ENCODE measurements around the gene CFAP46. TPM values are rescaled to one million over a fixed set of nuclear protein-coding genes. Genes with fewer than 3 reads are reported as not detected.

Gene CFAP46
- total and polyA plus RNA-seq, 4 donors = 0.33 to 0.59 (median 0.42) TPM

DNA sequence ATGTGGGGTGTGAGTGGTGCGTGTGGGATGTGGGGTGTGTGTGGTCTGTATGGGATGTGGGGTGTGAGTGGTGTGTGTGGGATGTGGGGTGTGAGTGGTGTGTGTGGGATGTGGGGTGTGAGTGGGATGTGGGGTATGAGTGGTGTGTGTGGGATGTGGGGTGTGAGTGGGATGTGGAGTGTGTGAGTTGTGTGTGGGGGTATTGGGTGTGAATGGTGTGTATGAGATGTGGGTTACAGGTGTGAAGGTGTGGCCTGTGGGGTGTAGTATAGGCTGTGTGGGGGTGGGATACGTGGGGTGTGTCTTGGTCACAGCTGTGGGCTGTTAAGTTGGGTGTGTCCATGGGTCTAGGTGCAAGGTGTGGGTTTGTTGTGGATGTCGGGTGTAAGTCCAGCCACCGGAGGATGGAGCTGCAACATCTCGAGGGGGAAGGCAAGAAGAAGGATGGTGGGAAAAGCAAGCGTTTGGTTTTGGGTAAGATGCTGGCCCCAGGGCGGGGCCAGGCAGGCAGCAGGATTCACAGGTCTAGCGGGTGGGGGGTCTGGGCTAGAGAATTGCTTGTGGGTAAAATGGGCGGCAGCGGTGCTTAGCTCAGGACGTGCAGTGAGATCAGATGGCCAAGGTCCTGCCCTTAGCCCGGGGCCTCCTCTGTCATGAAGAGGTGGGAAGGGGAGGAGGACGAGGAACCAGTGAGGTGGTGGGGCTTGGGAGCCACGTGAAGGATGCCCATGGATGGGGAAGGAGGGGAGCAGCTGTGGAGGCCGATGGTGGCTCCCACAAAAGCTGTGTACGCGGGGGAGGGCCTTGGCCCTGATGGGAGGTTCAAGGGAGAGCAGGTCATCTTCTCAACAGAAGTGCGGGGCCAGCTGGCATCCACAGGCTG is 60.1 kb downstream of the CFAP46 start:
- DNase-seq (ENCODE audit: low spot score) = no peak
- H3K27me3 ChIP-seq (ENCODE audit: control insufficient read depth in 4 of 4, insufficient read depth in 4 of 4, low read length in 3 of 4) = no peaks in the 10 kb centered on the region
- TF ChIP-seq, protein P1, sequence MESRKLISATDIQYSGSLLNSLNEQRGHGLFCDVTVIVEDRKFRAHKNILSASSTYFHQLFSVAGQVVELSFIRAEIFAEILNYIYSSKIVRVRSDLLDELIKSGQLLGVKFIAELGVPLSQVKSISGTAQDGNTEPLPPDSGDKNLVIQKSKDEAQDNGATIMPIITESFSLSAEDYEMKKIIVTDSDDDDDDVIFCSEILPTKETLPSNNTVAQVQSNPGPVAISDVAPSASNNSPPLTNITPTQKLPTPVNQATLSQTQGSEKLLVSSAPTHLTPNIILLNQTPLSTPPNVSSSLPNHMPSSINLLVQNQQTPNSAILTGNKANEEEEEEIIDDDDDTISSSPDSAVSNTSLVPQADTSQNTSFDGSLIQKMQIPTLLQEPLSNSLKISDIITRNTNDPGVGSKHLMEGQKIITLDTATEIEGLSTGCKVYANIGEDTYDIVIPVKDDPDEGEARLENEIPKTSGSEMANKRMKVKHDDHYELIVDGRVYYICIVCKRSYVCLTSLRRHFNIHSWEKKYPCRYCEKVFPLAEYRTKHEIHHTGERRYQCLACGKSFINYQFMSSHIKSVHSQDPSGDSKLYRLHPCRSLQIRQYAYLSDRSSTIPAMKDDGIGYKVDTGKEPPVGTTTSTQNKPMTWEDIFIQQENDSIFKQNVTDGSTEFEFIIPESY (IDR thresholded peaks at IDR 0.05) = no peak
- TF ChIP-seq SP1 (IDR thresholded peaks at IDR 0.05) = no peak

DNA sequence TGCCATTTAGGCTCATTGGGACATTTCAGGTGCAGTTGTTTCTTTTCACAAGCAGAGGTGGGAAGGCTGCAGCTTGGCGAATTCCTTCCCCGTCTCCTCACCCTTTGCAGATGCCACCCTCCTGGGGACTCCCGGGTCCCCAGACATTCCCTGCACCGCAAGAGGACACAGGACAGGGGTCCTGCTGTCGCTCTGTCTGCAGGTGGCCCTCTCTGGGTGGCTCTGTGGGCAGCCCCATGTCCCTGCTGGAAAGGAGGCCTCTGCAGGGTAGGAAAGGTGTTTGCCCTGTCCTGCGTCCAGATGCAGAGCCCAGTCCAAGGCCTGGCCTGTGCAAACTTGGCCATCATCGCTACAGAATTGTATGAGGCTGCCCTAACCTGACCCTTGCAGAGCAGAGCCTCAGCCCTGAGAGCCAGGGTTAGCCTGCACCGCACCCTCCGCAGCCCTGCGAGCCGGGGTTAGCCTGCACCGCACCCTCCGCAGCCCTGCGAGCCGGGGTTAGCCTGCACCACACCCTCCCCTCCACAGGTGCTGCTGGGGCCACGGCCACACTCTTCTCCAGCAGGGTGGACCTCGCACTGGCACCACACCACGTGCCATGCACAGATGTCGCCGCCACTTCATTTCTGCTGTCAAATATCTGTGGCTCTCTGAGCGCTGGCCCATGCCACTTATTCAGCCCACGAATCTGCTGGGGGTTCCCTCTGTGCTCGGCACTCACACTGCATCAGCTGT is 61.0 kb downstream of the CFAP46 start:
- H3K27ac ChIP-seq (ENCODE audit: low read depth in 1 of 2, low read length in 2 of 2) = no peak overlapping the region
- no peaks in the 10 kb centered on the region for H3K9me3 ChIP-seq (ENCODE audit: control insufficient read depth in 4 of 4, low read length in 3 of 4)
- no peaks in the 10 kb centered on the region for H3K36me3 ChIP-seq (ENCODE audit: control insufficient read depth in 4 of 4, insufficient read depth in 3 of 4, low read depth in 1 of 4, low read length in 3 of 4)
- no peak overlapping the region for H3K9ac ChIP-seq (ENCODE audit: low read depth in 1 of 2, low read length in 2 of 2)
- H3K4me3 ChIP-seq (ENCODE audit: low read depth in 1 of 3, low read length in 3 of 3) = no peak overlapping the region
- H3K27me3 ChIP-seq (ENCODE audit: control insufficient read depth in 4 of 4, insufficient read depth in 4 of 4, low read length in 3 of 4) = no peaks in the 10 kb centered on the region
- no peaks in the 10 kb centered on the region for H3K4me1 ChIP-seq (ENCODE audit: control insufficient read depth in 4 of 4, insufficient read depth in 4 of 4, low read length in 3 of 4)
- WGBS = 87% methylated on average over 23 of the region's 23 CpGs
- no peak for DNase-seq (ENCODE audit: low spot score)
- TF ChIP-seq EGR1 (IDR thresholded peaks at IDR 0.05; ENCODE audit: low read depth in 2 of 2) (no peak), SP1 (IDR thresholded peaks at IDR 0.05) (no peak), HNF4G (IDR thresholded peaks at IDR 0.05) (no peak), HNF4A (conservative IDR thresholded peaks at IDR 0.05) (no peak), RAD21 (IDR thresholded peaks at IDR 0.05) (no peak), NR2F2 (IDR thresholded peaks at IDR 0.05) (no peak), YY1 (IDR thresholded peaks at IDR 0.05) (no peak), FOXA1 (IDR thresholded peaks at IDR 0.05) (no peak), GABPA (IDR thresholded peaks at IDR 0.05 in 1 of 2, conservative IDR thresholded peaks at IDR 0.05 in 1 of 2) (no peak), TAF1 (conservative IDR thresholded peaks at IDR 0.05) (no peak), FOXA2 (IDR thresholded peaks at IDR 0.05) (no peak)
- TF ChIP-seq, protein P2, sequence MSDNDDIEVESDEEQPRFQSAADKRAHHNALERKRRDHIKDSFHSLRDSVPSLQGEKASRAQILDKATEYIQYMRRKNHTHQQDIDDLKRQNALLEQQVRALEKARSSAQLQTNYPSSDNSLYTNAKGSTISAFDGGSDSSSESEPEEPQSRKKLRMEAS (IDR thresholded peaks at IDR 0.05) = no peak
- TF ChIP-seq, protein P3, sequence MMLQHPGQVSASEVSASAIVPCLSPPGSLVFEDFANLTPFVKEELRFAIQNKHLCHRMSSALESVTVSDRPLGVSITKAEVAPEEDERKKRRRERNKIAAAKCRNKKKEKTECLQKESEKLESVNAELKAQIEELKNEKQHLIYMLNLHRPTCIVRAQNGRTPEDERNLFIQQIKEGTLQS (IDR thresholded peaks at IDR 0.05) = no peak
- TF ChIP-seq, protein P4, sequence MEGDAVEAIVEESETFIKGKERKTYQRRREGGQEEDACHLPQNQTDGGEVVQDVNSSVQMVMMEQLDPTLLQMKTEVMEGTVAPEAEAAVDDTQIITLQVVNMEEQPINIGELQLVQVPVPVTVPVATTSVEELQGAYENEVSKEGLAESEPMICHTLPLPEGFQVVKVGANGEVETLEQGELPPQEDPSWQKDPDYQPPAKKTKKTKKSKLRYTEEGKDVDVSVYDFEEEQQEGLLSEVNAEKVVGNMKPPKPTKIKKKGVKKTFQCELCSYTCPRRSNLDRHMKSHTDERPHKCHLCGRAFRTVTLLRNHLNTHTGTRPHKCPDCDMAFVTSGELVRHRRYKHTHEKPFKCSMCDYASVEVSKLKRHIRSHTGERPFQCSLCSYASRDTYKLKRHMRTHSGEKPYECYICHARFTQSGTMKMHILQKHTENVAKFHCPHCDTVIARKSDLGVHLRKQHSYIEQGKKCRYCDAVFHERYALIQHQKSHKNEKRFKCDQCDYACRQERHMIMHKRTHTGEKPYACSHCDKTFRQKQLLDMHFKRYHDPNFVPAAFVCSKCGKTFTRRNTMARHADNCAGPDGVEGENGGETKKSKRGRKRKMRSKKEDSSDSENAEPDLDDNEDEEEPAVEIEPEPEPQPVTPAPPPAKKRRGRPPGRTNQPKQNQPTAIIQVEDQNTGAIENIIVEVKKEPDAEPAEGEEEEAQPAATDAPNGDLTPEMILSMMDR (IDR thresholded peaks at IDR 0.05; ENCODE audit: low read depth, low read length, missing input control) = no peak
- TF ChIP-seq, protein P5, sequence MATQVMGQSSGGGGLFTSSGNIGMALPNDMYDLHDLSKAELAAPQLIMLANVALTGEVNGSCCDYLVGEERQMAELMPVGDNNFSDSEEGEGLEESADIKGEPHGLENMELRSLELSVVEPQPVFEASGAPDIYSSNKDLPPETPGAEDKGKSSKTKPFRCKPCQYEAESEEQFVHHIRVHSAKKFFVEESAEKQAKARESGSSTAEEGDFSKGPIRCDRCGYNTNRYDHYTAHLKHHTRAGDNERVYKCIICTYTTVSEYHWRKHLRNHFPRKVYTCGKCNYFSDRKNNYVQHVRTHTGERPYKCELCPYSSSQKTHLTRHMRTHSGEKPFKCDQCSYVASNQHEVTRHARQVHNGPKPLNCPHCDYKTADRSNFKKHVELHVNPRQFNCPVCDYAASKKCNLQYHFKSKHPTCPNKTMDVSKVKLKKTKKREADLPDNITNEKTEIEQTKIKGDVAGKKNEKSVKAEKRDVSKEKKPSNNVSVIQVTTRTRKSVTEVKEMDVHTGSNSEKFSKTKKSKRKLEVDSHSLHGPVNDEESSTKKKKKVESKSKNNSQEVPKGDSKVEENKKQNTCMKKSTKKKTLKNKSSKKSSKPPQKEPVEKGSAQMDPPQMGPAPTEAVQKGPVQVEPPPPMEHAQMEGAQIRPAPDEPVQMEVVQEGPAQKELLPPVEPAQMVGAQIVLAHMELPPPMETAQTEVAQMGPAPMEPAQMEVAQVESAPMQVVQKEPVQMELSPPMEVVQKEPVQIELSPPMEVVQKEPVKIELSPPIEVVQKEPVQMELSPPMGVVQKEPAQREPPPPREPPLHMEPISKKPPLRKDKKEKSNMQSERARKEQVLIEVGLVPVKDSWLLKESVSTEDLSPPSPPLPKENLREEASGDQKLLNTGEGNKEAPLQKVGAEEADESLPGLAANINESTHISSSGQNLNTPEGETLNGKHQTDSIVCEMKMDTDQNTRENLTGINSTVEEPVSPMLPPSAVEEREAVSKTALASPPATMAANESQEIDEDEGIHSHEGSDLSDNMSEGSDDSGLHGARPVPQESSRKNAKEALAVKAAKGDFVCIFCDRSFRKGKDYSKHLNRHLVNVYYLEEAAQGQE (IDR thresholded peaks at IDR 0.05) = no peak

More for the DNA sequence above, 60.1 kb downstream of the CFAP46 start:
- 80% methylated on average over 18 of the region's 18 CpGs for WGBS
- Histone ChIP-seq H3K9ac (ENCODE audit: low read depth in 1 of 2, low read length in 2 of 2) (no peak overlapping the region), H3K4me3 (ENCODE audit: low read depth in 1 of 3, low read length in 3 of 3) (no peak overlapping the region), H3K4me1 (ENCODE audit: control insufficient read depth in 4 of 4, insufficient read depth in 4 of 4, low read length in 3 of 4) (no peaks in the 10 kb centered on the region), H3K9me3 (ENCODE audit: control insufficient read depth in 4 of 4, low read length in 3 of 4) (no peaks in the 10 kb centered on the region), H3K36me3 (ENCODE audit: control insufficient read depth in 4 of 4, insufficient read depth in 3 of 4, low read depth in 1 of 4, low read length in 3 of 4) (no peaks in the 10 kb centered on the region), H3K27ac (ENCODE audit: low read depth in 1 of 2, low read length in 2 of 2) (no peak overlapping the region)

All from liver (tissue), 9 donors.